K562 (cell line): ENCODE measurements around the gene ZSCAN32. TPM values are rescaled to one million over a fixed set of nuclear protein-coding genes. Genes with fewer than 3 reads are reported as not detected.

ENCODE experiments used
- CBX1 ChIP-seq: sonication (generic); IDR thresholded peaks from 2 replicates; pipeline ENCODE4 v1.6.1; 2016; ENCODE audit warnings: antibody characterized with exemption, low read depth, mild to moderate bottlenecking
- CXXC5 ChIP-seq: fragments of 250-450 bp; sonication (Bioruptor Pico); IDR thresholded peaks from 2 replicates; pipeline ENCODE4 v1.8.0; 2022; ENCODE audit warnings: inconsistent platforms, mild to moderate bottlenecking, moderate library complexity
- EP400 ChIP-seq: fragments of 450-650 bp; IDR thresholded peaks from 2 replicates; pipeline ENCODE4 v1.6.1; 2017; ENCODE audit warnings: antibody characterized with exemption, mild to moderate bottlenecking, moderate library complexity
- GABPB2 ChIP-seq: fragments of 250-450 bp; sonication (Bioruptor Pico); conservative IDR thresholded peaks from 2 replicates; pipeline ENCODE4 v1.5.1; 2021; ENCODE audit warnings: mild to moderate bottlenecking
- MGA ChIP-seq: fragments of 450-650 bp; IDR thresholded peaks from 2 replicates; pipeline ENCODE4 v1.6.1; 2016; ENCODE audit warnings: mild to moderate bottlenecking, moderate library complexity
- MTA3 ChIP-seq: fragments of 450-650 bp; formaldehyde crosslinking; IDR thresholded peaks from 2 replicates; pipeline ENCODE4 v1.6.1; 2017; ENCODE audit warnings: mild to moderate bottlenecking, borderline replicate concordance
- OTX1 ChIP-seq: fragments of 450-650 bp; formaldehyde crosslinking; IDR thresholded peaks from 2 replicates; pipeline ENCODE4 v1.4.0; 2022; ENCODE audit warnings: mild to moderate bottlenecking
- RBM25 ChIP-seq: fragments of 200-400 bp; formaldehyde crosslinking; IDR thresholded peaks from 2 replicates; pipeline ENCODE4 v1.6.1; 2018; ENCODE audit warnings: low read length, low read depth, moderate library complexity; ENCODE audit not compliant: severe bottlenecking
- SIN3B ChIP-seq: fragments of 450-650 bp; IDR thresholded peaks from 2 replicates; pipeline ENCODE4 v1.6.1; 2017; ENCODE audit warnings: low read depth, mild to moderate bottlenecking, moderate library complexity
- SOX6 ChIP-seq: fragments of 450-650 bp; IDR thresholded peaks from 2 replicates; pipeline ENCODE4 v1.6.1; 2014; ENCODE audit warnings: mild to moderate bottlenecking
- TEAD4 ChIP-seq, 2 experiments: sonication (generic) in 1 of 2; formaldehyde crosslinking in 1 of 2; IDR thresholded peaks; 2 replicates each; pipeline versions ENCODE4 v1.6.1 to v1.8.0; 2012 to 2022; ENCODE audit warnings: borderline replicate concordance in 1 of 2, inconsistent platforms in 1 of 2, low read length in 1 of 2, mild to moderate bottlenecking in 1 of 2, missing genetic modification reagents in 1 of 2
- TRIM28 ChIP-seq: fragments of 450-650 bp; IDR thresholded peaks from 2 replicates; pipeline ENCODE4 v1.6.1; 2017
- ZBTB11 ChIP-seq, 3 experiments: fragments of 200-800 bp in 1 of 3; fragments of 250-450 bp in 1 of 3; fragments of 450-650 bp in 1 of 3; sonication (Bioruptor Pico) in 1 of 3; sonication (Bioruptor generic) in 1 of 3; formaldehyde crosslinking in 1 of 3; IDR thresholded peaks; 2 replicates each; pipeline versions ENCODE4 v1.6.1 to v1.8.0; 2016 to 2022; ENCODE audit warnings: mild to moderate bottlenecking in 2 of 3, missing genetic modification characterization in 2 of 3, missing compliant biosample characterization in 1 of 3, moderate library complexity in 1 of 3
- ZKSCAN3 ChIP-seq: fragments of 250-450 bp; sonication (Bioruptor Pico); IDR thresholded peaks from 2 replicates; pipeline ENCODE4 v1.4.0; 2020
- polyA plus RNA-seq, 8 experiments: library from polyadenylated mRNA; depleted of rRNA in 4 of 8; stranded (reverse) in 5 of 8; unstranded in 3 of 8; fragments of >200 nt; fragmentation: Nextera tagmentation in 2 of 8; fragmentation: Illumina TruSeq in 1 of 8; extraction: Ambion mirVana in 2 of 8; extraction: Trizol in 1 of 8; gene quantifications; 2 replicates each; pipeline versions ENCODE4 v1.2.1 to v1.2.3, GENCODE V29; 2011 to 2014; ENCODE audit warnings: inconsistent platforms in 1 of 8, missing spikeins in 1 of 8
- total RNA-seq, 7 experiments: library from RNA; depleted of rRNA in 6 of 7; stranded (reverse); fragments of >200 nt in 6 of 7; fragmentation: Illumina TruSeq in 2 of 7; extraction: Trizol in 2 of 7; gene quantifications; 2 replicates each; pipeline versions ENCODE4 v1.2.1 to v1.2.3, GENCODE V29; 2011 to 2021; ENCODE audit warnings: low replicate concordance in 1 of 7

Gene ZSCAN32
- total and polyA plus RNA-seq, 9 of the 15 experiments (the other 6 are each of a cell fraction or from before 2014, with no cell fraction given): 16.0 to 29.4 (median 19.2) TPM

GRCh38 chr16:3383045-3383448, 17.8 kb downstream of the ZSCAN32 start (continued):
- TF ChIP-seq MGA (peak; percentile 18; the same call in 1 of the 2 replicates), SIN3B (no peak), SOX6 (peak; percentile 79; the same call in 1 of the 2 replicates), CBX1 (peak; percentile 97), RBM25 (peak; percentile 57), GABPB2 (CRISPR knock-in tag) (no peak), ZBTB11 (CRISPR knock-in tag; IDR thresholded peaks at IDR 0.05) (0 out of 6 replicates have a peak, but pooled peaks of 1 of the 3 experiments have one; percentile 38), ZKSCAN3 (no peak), TEAD4 (IDR thresholded peaks at IDR 0.05; ENCODE audit: low read length) (peak; percentile 61), TEAD4 (CRISPR knock-in tag; IDR thresholded peaks at IDR 0.05; ENCODE audit: borderline replicate concordance) (no peak), TRIM28 (peak; percentile 100), MTA3 (peak; percentile 74; the same call in 1 of the 2 replicates), CXXC5 (CRISPR knock-in tag) (peak; percentile 28; the same call in 1 of the 2 replicates), EP400 (peak; percentile 30; the same call in 1 of the 2 replicates), OTX1 (CRISPR knock-in tag) (no peak)
